Activated CD4-positive, alpha-beta T cell treated with anti-CD3 and anti-CD28 coated beads for 48 hours (primary cell): Measurements from ENCODE around the gene JMJD7.

Experiments
- DNase-seq: peaks from one replicate; pipeline ENCODE4 v3.0.0-alpha.2; 2020

Gene JMJD7

GRCh38 chr15:41827880-41828806, at the start of gene JMJD7:
Gene JMJD7, plus strand, starts transcription at chr15:41828092. Its CDS starts 33 bp downstream, at chr15:41828125.
- peak; percentile 97 for DNase-seq

- no peak for DNase-seq
Observed at GRCh38 chr15:41778521-41778920, 49.4 kb upstream of the JMJD7 start.

GRCh38 chr15:41779662-41780157, 48.2 kb upstream of the JMJD7 start:
- no peak for DNase-seq

- no peak for DNase-seq
Observed at GRCh38 chr15:41780266-41780665, 47.6 kb upstream of the JMJD7 start.

- no peak for DNase-seq
Observed at GRCh38 chr15:41780727-41781126, 47.2 kb upstream of the JMJD7 start.

- no peak for DNase-seq
Observed at GRCh38 chr15:41782371-41783282, 45.3 kb upstream of the JMJD7 start.

- DNase-seq = no peak
Observed at GRCh38 chr15:41783296-41783695, 44.6 kb upstream of the JMJD7 start.

GRCh38 chr15:41788262-41788661, 39.6 kb upstream of the JMJD7 start:
- DNase-seq = no peak

- no peak for DNase-seq
Observed at GRCh38 chr15:41789236-41789635, 38.7 kb upstream of the JMJD7 start.

- DNase-seq = no peak
Observed at GRCh38 chr15:41789662-41790061, 38.2 kb upstream of the JMJD7 start.

- DNase-seq = no peak
Observed at GRCh38 chr15:41790169-41790568, 37.7 kb upstream of the JMJD7 start.

- no peak for DNase-seq
Observed at GRCh38 chr15:41790756-41791546, 36.9 kb upstream of the JMJD7 start.

GRCh38 chr15:41791547-41791937, 36.4 kb upstream of the JMJD7 start:
- DNase-seq = no peak

GRCh38 chr15:41792000-41792637, 35.8 kb upstream of the JMJD7 start:
- no peak for DNase-seq

- DNase-seq = no peak
Observed at GRCh38 chr15:41794081-41794480, 33.8 kb upstream of the JMJD7 start.

- no peak for DNase-seq
Observed at GRCh38 chr15:41795996-41796856, 31.7 kb upstream of the JMJD7 start.

GRCh38 chr15:41797201-41797944, 30.5 kb upstream of the JMJD7 start:
- no peak for DNase-seq

GRCh38 chr15:41798607-41799487, 29.0 kb upstream of the JMJD7 start:
- DNase-seq = no peak

GRCh38 chr15:41799488-41799805, 28.4 kb upstream of the JMJD7 start:
- DNase-seq = no peak
